NCI-H2171 (cell line): ENCODE measurements around the gene PRAF2.

ENCODE experiments used
- DNase-seq: peaks from one replicate; lab custom pipeline; 2025; lab: John Stamatoyannopoulos, UW

PRAF2 gene

GRCh38 chrX:49073601-49074575, at the start of gene PRAF2:
Gene PRAF2 (minus strand): TSS chrX:49074002. CDS start chrX:49073987, 15 bp downstream.
- DNase-seq: peak; percentile 78

- no peak for DNase-seq
These were observed 48.7 kb upstream of the PRAF2 start for GRCh38 chrX:49122499-49122898.

GRCh38 chrX:49120091-49120490, 46.3 kb upstream of the PRAF2 start:
- DNase-seq: no peak

- DNase-seq: no peak
These were observed 43.8 kb upstream of the PRAF2 start for GRCh38 chrX:49117581-49117980.

- DNase-seq: no peak
These were observed 42.9 kb upstream of the PRAF2 start for GRCh38 chrX:49116716-49117115.

GRCh38 chrX:49116076-49116475, 42.3 kb upstream of the PRAF2 start:
- DNase-seq: no peak

- no peak for DNase-seq
These were observed 38.0 kb upstream of the PRAF2 start for GRCh38 chrX:49111791-49112190.

GRCh38 chrX:49110417-49110816, 36.6 kb upstream of the PRAF2 start:
- no peak for DNase-seq

- DNase-seq: no peak
These were observed 34.8 kb upstream of the PRAF2 start for GRCh38 chrX:49108641-49109040.

- DNase-seq: no peak
These were observed 33.1 kb upstream of the PRAF2 start for GRCh38 chrX:49106930-49107329.

GRCh38 chrX:49106296-49106695, 32.5 kb upstream of the PRAF2 start:
- DNase-seq: no peak

GRCh38 chrX:49103637-49104036, 29.8 kb upstream of the PRAF2 start:
- DNase-seq: no peak

GRCh38 chrX:49102190-49102589, 28.4 kb upstream of the PRAF2 start:
- no peak for DNase-seq

- no peak for DNase-seq
These were observed 27.8 kb upstream of the PRAF2 start for GRCh38 chrX:49101629-49101984.

GRCh38 chrX:49100704-49101628, 27.2 kb upstream of the PRAF2 start:
- peak; percentile 71 for DNase-seq

GRCh38 chrX:49096419-49096818, 22.6 kb upstream of the PRAF2 start:
- DNase-seq: no peak

GRCh38 chrX:49089553-49089952, 15.8 kb upstream of the PRAF2 start:
- DNase-seq: no peak

- DNase-seq: no peak
These were observed 8.6 kb upstream of the PRAF2 start for GRCh38 chrX:49082271-49082871.

- DNase-seq: peak; percentile 27
These were observed 6.0 kb upstream of the PRAF2 start, which contains the start of gene WDR45 for GRCh38 chrX:49079489-49080428. Gene WDR45 (minus strand): TSS chrX:49079887. CDS start chrX:49078095, 1,792 bp downstream.

GRCh38 chrX:49077941-49078340, 4.1 kb upstream of the PRAF2 start:
- no peak for DNase-seq

- DNase-seq: no peak
These were observed 1.5 kb upstream of the PRAF2 start for GRCh38 chrX:49075347-49075746.
